ENCODE data around the gene UPK3A.
"Not testable (repeated sequence)": the region's sequence is repeated elsewhere in the genome, so short reads cannot be mapped to it uniquely, and the experiment has no call there.

The UPK3A gene

GRCh38 chr22:45281010-45281409 lies 3.7 kb upstream of the UPK3A start:
- DNase-seq: no peak

- DNase-seq: peak; percentile 29 to 67 (median 57)
Measured at GRCh38 chr22:45285263-45286058, 712 bp downstream of the UPK3A start.

GRCh38 chr22:45286854-45287551 lies 2.3 kb downstream of the UPK3A start:
- no peak for DNase-seq

- peak in 3 of 4 experiments; percentile 40 to 71 (median 57) for DNase-seq
Measured at GRCh38 chr22:45290410-45290936, 5.7 kb downstream of the UPK3A start.

GRCh38 chr22:45291061-45291930 lies 6.5 kb downstream of the UPK3A start:
- DNase-seq: no peak

- DNase-seq: peak; percentile 46 to 76 (median 63)
Measured at GRCh38 chr22:45291931-45292290, 7.2 kb downstream of the UPK3A start.

GRCh38 chr22:45292731-45293442 lies 8.1 kb downstream of the UPK3A start:
- DNase-seq: peak; percentile 35 to 66 (median 60)

- DNase-seq: no peak
Measured at GRCh38 chr22:45294030-45294429, 9.3 kb downstream of the UPK3A start.

GRCh38 chr22:45295004-45295403 lies 10.3 kb downstream of the UPK3A start:
- DNase-seq: not testable (repeated sequence)

GRCh38 chr22:45295492-45295891 lies 10.7 kb downstream of the UPK3A start:
- DNase-seq: no peak

GRCh38 chr22:45296628-45297297 lies 12.0 kb downstream of the UPK3A start:
- peak; percentile 34 to 64 (median 49) for DNase-seq

GRCh38 chr22:45298934-45299505 lies 14.3 kb downstream of the UPK3A start:
- peak in 1 of 4 experiments; percentile 19 for DNase-seq

- peak in 1 of 4 experiments; percentile 20 for DNase-seq
Measured at GRCh38 chr22:45302751-45303150, 18.0 kb downstream of the UPK3A start.

- no peak for DNase-seq
Measured at GRCh38 chr22:45303181-45303580, 18.4 kb downstream of the UPK3A start.

- peak in 1 of 4 experiments; percentile 0 for DNase-seq
Measured at GRCh38 chr22:45304971-45305370, 20.2 kb downstream of the UPK3A start.

- DNase-seq: peak in 3 of 4 experiments; percentile 20 to 33 (median 30)
Measured at GRCh38 chr22:45305456-45306075, 20.8 kb downstream of the UPK3A start.

GRCh38 chr22:45306139-45306538 lies 21.4 kb downstream of the UPK3A start:
- DNase-seq: no peak

GRCh38 chr22:45308391-45308956 lies 23.7 kb downstream of the UPK3A start:
- DNase-seq: peak in 3 of 4 experiments; percentile 43 to 55 (median 50)

GRCh38 chr22:45308957-45309421 lies 24.2 kb downstream of the UPK3A start:
- peak in 3 of 4 experiments; percentile 19 to 44 (median 37) for DNase-seq
